ENCODE measurements around the gene LY6G6D. TPM values are rescaled to one million over a fixed set of nuclear protein-coding genes. Genes with fewer than 3 reads are reported as not detected.

Gene LY6G6D
- total RNA-seq, 1 donor from 2014 or later, result not detected

GRCh38 chr6:31692353-31692752 lies 22.8 kb upstream of the LY6G6D start:
- Mint-ChIP-seq H3K27ac (no peak overlapping the region), H3K36me3 (ENCODE audit: low read depth) (peaks cover 90% of the 10 kb centered on the region), H3K9me3 (no peaks in the 10 kb centered on the region), H3K4me3 (no peak overlapping the region), H3K27me3 (no peaks in the 10 kb centered on the region), H3K4me1 (peaks cover 15% of the 10 kb centered on the region)
- DNase-seq, result no peak
- ATAC-seq (ENCODE audit: low read depth), result no peak
- intact Hi-C loops (cut with micrococcal nuclease), result no loop called here
- ChIA-PET CTCF (interaction anchor here (1.4 kb wide), 1 partner anchor 71 kb away, joined by 4 read pairs; no protein-coding TSS in a partner anchor), POLR2A (interaction anchor here (0.5 to 0.7 kb wide), 2 partner anchors 23 to 79 kb away, joined by 4 to 8 read pairs; partner anchors contain the start of gene LY6G6D)
- TF ChIP-seq CTCF (IDR thresholded peaks at IDR 0.05), result no peak

GRCh38 chr6:31692886-31693285 lies 22.3 kb upstream of the LY6G6D start:
- H3K9me3 Mint-ChIP-seq, result no peaks in the 10 kb centered on the region
- TF ChIP-seq CTCF (IDR thresholded peaks at IDR 0.05), result no peak
- H3K27ac Mint-ChIP-seq, result no peak overlapping the region
- H3K4me1 Mint-ChIP-seq, result peaks cover 15% of the 10 kb centered on the region
- H3K4me3 Mint-ChIP-seq, result no peak overlapping the region
- no peaks in the 10 kb centered on the region for H3K27me3 Mint-ChIP-seq
- intact Hi-C loops (cut with micrococcal nuclease), result no loop called here
- no peak for DNase-seq
- ATAC-seq (ENCODE audit: low read depth), result no peak
- POLR2A ChIA-PET, result interaction anchor here (0.7 kb wide), 1 partner anchor 22 kb away, joined by 4 read pairs; the partner anchor contains the start of gene LY6G6D
- peaks cover 90% of the 10 kb centered on the region for H3K36me3 Mint-ChIP-seq (ENCODE audit: low read depth)
- CTCF ChIA-PET, result interaction anchor here (1.4 kb wide), 1 partner anchor 71 kb away, joined by 4 read pairs; no protein-coding TSS in a partner anchor

GRCh38 chr6:31693535-31693934 lies 21.6 kb upstream of the LY6G6D start:
- Mint-ChIP-seq H3K36me3 (ENCODE audit: low read depth) (peaks cover 86% of the 10 kb centered on the region), H3K27me3 (no peaks in the 10 kb centered on the region), H3K27ac (no peak overlapping the region), H3K9me3 (no peaks in the 10 kb centered on the region), H3K4me3 (no peak overlapping the region), H3K4me1 (peaks cover 15% of the 10 kb centered on the region)
- ATAC-seq (ENCODE audit: low read depth), result no peak
- DNase-seq, result no peak
- intact Hi-C loops (cut with micrococcal nuclease), result no loop called here
- ChIA-PET CTCF (interaction anchor here (1.4 kb wide), 1 partner anchor 72 kb away, joined by 4 read pairs; no protein-coding TSS in a partner anchor), POLR2A (interaction anchor here (1.6 kb wide), 1 partner anchor 42 kb away, joined by 3 read pairs; no protein-coding TSS in a partner anchor)
- no peak for TF ChIP-seq CTCF (IDR thresholded peaks at IDR 0.05)

DNA sequence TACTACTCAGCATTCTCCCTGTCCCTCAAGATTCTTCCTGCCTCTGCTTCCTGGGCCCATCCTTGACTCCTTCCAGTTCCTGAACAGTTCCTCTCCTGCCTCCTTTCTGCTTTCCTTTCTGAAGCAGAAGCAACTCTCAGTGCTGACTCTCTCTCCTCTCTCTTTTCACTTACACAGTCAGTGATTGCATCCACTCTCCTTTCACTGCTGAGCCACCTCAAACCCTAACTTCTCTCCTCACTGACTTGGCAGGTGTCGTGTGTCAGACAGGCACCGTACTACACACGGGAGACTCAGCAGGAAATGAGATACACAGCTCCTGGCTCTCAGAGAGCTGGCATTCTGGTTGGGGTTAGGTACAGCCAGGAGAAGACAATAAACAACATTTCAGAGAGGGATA lies 17.6 kb upstream of the LY6G6D start:
- ChIA-PET CTCF (no interaction called here), POLR2A (interaction anchor here (0.6 to 0.7 kb wide), 2 partner anchors 261 to 824 kb away, joined by 3 read pairs; partner anchors contain the start of gene NELFE)
- DNase-seq, result no peak
- no peaks in the 10 kb centered on the region for H3K9me3 Mint-ChIP-seq
- H3K36me3 Mint-ChIP-seq (ENCODE audit: low read depth), result peaks cover 79% of the 10 kb centered on the region
- H3K27ac Mint-ChIP-seq, result peak overlapping the region; percentile 65
- intact Hi-C loops (cut with micrococcal nuclease), result no loop called here
- no peak for ATAC-seq (ENCODE audit: low read depth)
- H3K4me1 Mint-ChIP-seq, result peaks cover 20% of the 10 kb centered on the region
- TF ChIP-seq CTCF (IDR thresholded peaks at IDR 0.05), result no peak
- no peak overlapping the region for H3K4me3 Mint-ChIP-seq
- no peaks in the 10 kb centered on the region for H3K27me3 Mint-ChIP-seq

GRCh38 chr6:31700740-31701401 lies 14.3 kb upstream of the LY6G6D start:
- H3K36me3 Mint-ChIP-seq (ENCODE audit: low read depth), result peaks cover 54% of the 10 kb centered on the region
- POLR2A ChIA-PET, result interaction anchor here (1.4 to 4.1 kb wide), 2 partner anchors 26 to 27 kb away, joined by 4 to 31 read pairs; no protein-coding TSS in a partner anchor
- H3K27me3 Mint-ChIP-seq, result no peaks in the 10 kb centered on the region
- CTCF ChIA-PET, result interaction anchor here (1.2 kb wide), 1 partner anchor 252 kb away, joined by 3 read pairs; no protein-coding TSS in a partner anchor
- intact Hi-C loops (cut with micrococcal nuclease), result no loop called here
- no peak overlapping the region for H3K27ac Mint-ChIP-seq
- H3K4me3 Mint-ChIP-seq, result peak overlapping the region; percentile 99
- peaks cover 28% of the 10 kb centered on the region for H3K4me1 Mint-ChIP-seq
- TF ChIP-seq CTCF (IDR thresholded peaks at IDR 0.05), result no peak
- DNase-seq (no peak), ATAC-seq (ENCODE audit: low read depth) (no peak)
- no peaks in the 10 kb centered on the region for H3K9me3 Mint-ChIP-seq
